Ishikawa (cell line): ENCODE measurements around the gene TMC7.

Experiments
- CEBPB ChIP-seq: IDR thresholded peaks from 2 replicates; pipeline ENCODE4 v1.6.1; 2012
- CREB1 ChIP-seq: IDR thresholded peaks from 2 replicates; pipeline ENCODE4 v1.6.1; 2012; ENCODE audit warnings: low read depth
- EGR1 ChIP-seq: IDR thresholded peaks from 2 replicates; pipeline ENCODE4 v1.6.1; 2012
- EP300 ChIP-seq: IDR thresholded peaks from 2 replicates; pipeline ENCODE4 v1.6.1; 2012; ENCODE audit warnings: borderline replicate concordance
- FOXM1 ChIP-seq: IDR thresholded peaks from 2 replicates; pipeline ENCODE4 v1.6.1; 2012; ENCODE audit warnings: low read depth, borderline replicate concordance
- MAX ChIP-seq: IDR thresholded peaks from 2 replicates; pipeline ENCODE4 v1.6.1; 2012
- NFIC ChIP-seq: IDR thresholded peaks from 2 replicates; pipeline ENCODE4 v1.6.1; 2012
- RAD21 ChIP-seq: IDR thresholded peaks from 2 replicates; pipeline ENCODE4 v1.6.1; 2012; ENCODE audit warnings: low read depth
- TAF1 ChIP-seq: IDR thresholded peaks from 2 replicates; pipeline ENCODE4 v1.6.1; 2012; ENCODE audit warnings: low read depth, mild to moderate bottlenecking
- TCF12 ChIP-seq: IDR thresholded peaks from 2 replicates; pipeline ENCODE4 v1.6.1; 2012; ENCODE audit warnings: low read depth
- TEAD4 ChIP-seq: IDR thresholded peaks from 2 replicates; pipeline ENCODE4 v1.6.1; 2012
- YY1 ChIP-seq: IDR thresholded peaks from 2 replicates; pipeline ENCODE4 v1.6.1; 2012; ENCODE audit warnings: low read depth
- ZBTB7A ChIP-seq: IDR thresholded peaks from 2 replicates; pipeline ENCODE4 v1.6.1; 2012; ENCODE audit warnings: low read depth
- TF ChIP-seq, protein P1 (sequence below): IDR thresholded peaks from 2 replicates; pipeline ENCODE4 v1.6.1; 2012
- TF ChIP-seq, protein P2 (sequence below): IDR thresholded peaks from 2 replicates; pipeline ENCODE4 v1.6.1; 2012; ENCODE audit warnings: low read depth, mild to moderate bottlenecking

Gene TMC7

DNA sequence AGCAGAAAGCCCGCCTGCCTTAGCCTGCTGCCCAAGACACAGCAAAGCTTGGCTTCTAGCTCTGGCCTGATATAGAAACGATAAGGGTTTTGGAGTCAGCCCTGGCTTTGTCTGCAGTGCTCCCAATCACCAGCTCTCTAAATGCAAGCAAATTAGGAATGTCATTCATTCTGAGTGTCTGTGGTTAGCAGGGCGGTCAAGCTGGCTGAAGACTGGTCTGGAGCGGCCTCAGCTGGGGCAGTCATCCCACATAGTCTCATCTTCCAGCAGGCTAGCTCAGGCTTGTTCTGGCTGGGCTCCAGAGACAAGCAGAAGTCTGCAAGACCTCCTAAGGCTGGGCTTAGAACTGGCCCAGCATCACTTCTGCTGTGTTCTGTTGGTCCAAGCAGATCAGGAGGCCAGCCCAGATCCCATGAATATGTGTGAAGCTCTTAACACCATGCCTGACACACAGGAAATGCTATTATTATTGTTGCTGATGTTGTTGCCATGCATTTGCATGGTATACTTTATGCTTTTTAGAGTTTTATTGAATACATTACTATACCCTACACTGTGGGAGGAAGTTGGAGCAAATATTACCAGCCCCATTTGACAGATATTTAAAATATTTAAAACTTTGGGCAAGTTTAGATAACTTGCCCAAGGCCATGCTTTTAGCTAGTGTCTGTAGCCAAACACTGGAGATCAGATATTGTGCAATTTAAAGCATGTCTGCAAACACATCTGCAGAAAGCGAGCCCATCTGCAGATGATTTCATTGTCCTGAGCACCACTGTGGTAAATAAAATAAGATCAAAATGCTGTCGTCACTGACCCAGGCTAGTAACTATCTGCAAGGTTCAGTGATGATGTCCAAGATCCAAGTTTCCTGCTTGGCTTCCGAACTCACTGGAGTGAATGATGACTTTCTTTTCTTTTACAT, 24.8 kb downstream of the TMC7 start:
- TF ChIP-seq TAF1 (no peak), TEAD4 (no peak), TCF12 (no peak), MAX (no peak)
- TF ChIP-seq, protein P1, sequence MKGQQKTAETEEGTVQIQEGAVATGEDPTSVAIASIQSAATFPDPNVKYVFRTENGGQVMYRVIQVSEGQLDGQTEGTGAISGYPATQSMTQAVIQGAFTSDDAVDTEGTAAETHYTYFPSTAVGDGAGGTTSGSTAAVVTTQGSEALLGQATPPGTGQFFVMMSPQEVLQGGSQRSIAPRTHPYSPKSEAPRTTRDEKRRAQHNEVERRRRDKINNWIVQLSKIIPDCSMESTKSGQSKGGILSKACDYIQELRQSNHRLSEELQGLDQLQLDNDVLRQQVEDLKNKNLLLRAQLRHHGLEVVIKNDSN: no peak
- TF ChIP-seq, protein P2, sequence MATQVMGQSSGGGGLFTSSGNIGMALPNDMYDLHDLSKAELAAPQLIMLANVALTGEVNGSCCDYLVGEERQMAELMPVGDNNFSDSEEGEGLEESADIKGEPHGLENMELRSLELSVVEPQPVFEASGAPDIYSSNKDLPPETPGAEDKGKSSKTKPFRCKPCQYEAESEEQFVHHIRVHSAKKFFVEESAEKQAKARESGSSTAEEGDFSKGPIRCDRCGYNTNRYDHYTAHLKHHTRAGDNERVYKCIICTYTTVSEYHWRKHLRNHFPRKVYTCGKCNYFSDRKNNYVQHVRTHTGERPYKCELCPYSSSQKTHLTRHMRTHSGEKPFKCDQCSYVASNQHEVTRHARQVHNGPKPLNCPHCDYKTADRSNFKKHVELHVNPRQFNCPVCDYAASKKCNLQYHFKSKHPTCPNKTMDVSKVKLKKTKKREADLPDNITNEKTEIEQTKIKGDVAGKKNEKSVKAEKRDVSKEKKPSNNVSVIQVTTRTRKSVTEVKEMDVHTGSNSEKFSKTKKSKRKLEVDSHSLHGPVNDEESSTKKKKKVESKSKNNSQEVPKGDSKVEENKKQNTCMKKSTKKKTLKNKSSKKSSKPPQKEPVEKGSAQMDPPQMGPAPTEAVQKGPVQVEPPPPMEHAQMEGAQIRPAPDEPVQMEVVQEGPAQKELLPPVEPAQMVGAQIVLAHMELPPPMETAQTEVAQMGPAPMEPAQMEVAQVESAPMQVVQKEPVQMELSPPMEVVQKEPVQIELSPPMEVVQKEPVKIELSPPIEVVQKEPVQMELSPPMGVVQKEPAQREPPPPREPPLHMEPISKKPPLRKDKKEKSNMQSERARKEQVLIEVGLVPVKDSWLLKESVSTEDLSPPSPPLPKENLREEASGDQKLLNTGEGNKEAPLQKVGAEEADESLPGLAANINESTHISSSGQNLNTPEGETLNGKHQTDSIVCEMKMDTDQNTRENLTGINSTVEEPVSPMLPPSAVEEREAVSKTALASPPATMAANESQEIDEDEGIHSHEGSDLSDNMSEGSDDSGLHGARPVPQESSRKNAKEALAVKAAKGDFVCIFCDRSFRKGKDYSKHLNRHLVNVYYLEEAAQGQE: no peak

DNA sequence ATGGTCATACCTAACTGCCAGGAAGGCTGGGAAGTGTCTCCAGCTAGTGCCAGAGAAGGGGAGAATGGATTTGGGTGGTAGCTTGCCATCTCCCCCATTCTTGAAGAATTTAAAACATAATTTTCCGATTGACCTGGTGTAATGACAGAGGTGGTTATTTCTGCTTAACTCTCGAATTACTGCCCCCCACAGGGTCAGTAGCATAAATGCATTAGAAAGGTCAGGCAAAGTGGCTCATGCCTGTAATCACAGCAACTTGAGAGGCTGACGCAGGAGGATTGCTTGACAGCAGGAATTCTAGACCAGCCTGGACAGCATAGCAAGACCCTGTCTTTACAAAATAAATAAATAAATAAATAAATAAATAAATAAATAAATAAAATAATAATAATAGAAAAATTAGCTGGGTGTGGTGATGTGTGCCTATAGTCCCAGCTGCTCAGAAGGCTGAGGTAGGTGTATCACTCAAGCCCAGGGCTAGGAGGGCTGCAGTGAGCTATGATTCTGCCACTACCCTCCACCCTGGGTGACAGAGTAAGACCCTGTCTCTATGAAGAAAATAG, 27.5 kb downstream of the TMC7 start:
- TF ChIP-seq FOXM1 (no peak), TAF1 (no peak), YY1 (no peak), TCF12 (no peak), MAX (no peak), EGR1 (no peak), TEAD4 (no peak), ZBTB7A (no peak)
- TF ChIP-seq, protein P1: no peak

- TF ChIP-seq EGR1 (no peak), TEAD4 (no peak), CEBPB (no peak), ZBTB7A (no peak)
- TF ChIP-seq, protein P2: no peak
- TF ChIP-seq, protein P1: no peak
These were observed 30.7 kb downstream of the TMC7 start for GRCh38 chr16:19014461-19014860.

DNA sequence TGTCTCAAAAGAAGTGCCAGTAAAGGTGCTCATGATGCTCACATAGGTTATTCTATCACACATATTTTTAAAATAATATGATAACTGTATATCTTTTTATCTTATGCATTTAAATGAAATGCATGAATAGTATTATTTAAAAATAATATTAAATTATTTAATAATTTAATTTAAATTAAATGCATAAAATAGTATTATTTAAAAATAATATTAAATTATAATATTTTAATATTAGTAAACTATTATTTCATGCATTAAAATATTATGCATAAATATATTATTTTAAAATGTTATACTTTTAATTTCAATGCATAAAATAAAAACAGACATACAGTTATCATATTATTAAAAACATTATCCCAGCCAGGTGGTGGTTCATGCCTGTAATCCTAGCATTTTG, 33.4 kb downstream of the TMC7 start:
- no peak for TF ChIP-seq CEBPB
- no peak for TF ChIP-seq EGR1
- TF ChIP-seq NFIC: no peak
- no peak for TF ChIP-seq ZBTB7A
- TF ChIP-seq CREB1: no peak
- no peak for TF ChIP-seq RAD21
- no peak for TF ChIP-seq EP300
- TF ChIP-seq TAF1: no peak
- TF ChIP-seq YY1: no peak
- TF ChIP-seq TCF12: no peak
- no peak for TF ChIP-seq TEAD4
- TF ChIP-seq, protein P2: no peak
- TF ChIP-seq MAX: no peak
- TF ChIP-seq, protein P1: no peak
- TF ChIP-seq FOXM1: no peak
